ENCODE data around the gene TMEM179B.

DNA sequence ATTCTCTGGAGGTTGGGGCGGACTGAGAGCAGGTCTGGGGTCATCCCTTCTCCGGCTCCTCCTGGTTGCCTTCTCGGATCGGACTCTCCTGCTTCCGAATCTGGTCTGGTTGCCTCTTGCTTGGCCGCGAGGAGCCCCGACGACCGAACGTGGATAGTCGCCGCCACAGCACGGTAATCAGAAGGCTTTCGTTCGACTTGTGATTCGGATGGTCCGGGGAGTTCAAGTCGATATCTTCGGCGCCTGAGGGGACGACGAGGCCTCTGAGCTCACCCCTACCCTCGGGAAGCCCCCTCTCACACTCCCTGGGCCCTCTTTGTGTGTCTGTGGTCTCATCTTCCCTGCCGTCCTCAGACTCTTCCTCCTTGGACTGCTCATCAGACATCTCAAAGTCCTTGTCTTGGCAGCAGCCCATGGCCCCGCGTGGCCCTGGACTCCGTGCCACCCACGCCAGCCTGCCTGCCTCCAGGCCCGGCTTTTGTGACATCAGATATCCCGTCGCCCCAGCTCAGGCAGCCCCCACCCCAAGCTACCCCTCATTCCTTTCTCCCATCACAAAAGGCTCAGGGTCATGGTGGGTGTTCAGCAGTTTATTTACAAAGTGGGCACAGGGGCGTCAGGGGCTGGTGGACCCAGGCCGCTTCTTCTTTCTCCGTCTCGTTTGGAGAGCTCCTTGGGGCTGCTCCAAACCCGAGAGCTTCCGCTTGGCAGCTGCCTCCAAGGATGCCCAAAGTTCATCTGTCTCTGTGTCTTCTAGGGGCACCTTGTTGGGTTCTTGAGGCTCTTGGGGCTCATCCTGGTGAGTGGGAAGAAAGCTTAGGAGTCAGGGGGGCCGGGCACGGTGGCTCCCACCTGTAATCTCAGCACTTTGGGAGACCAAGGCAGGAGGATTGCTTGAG is 45.4 kb downstream of the TMEM179B start, which contains the start of gene TEX54:
- TF ChIP-seq CTCF (conservative IDR thresholded peaks at IDR 0.05; ENCODE audit: low read depth, low read length) (no peak), MAFK (IDR thresholded peaks at IDR 0.05; ENCODE audit: low read depth, low read length) (no peak), RFX5 (IDR thresholded peaks at IDR 0.05; ENCODE audit: low read depth, low read length) (no peak), MXI1 (IDR thresholded peaks at IDR 0.05; ENCODE audit: borderline replicate concordance, low read depth, low read length) (peak; percentile 74), USF2 (IDR thresholded peaks at IDR 0.05; ENCODE audit: low read depth, low read length) (no peak), RAD21 (IDR thresholded peaks at IDR 0.05; ENCODE audit: low read length) (no peak), RCOR1 (IDR thresholded peaks at IDR 0.05; ENCODE audit: insufficient replicate concordance, low read length) (no peak)

Data from IMR-90 (cell line).